Mesendoderm (in vitro differentiated cells): ENCODE data around the gene SNRNP25.

ENCODE experiments used
- DNase-seq: peaks from one replicate; pipeline ENCODE4 v3.0.0; 2013
- H2AK5ac ChIP-seq: 2 replicates; pipeline ENCODE4 v1.6.1; 2013; ENCODE audit warnings: low read length, inconsistent platforms
- H2BK120ac ChIP-seq: 2 replicates; pipeline ENCODE4 v1.6.1; 2013; ENCODE audit warnings: low read depth, mild to moderate bottlenecking, low read length, moderate library complexity, mixed read lengths
- H2BK15ac ChIP-seq: replicated peaks from 2 replicates; pipeline ENCODE4 v1.6.1; 2013; ENCODE audit warnings: low read depth, mild to moderate bottlenecking, moderate library complexity
- H2BK5ac ChIP-seq: 2 replicates; pipeline ENCODE4 v1.6.1; 2013; ENCODE audit warnings: low read length, inconsistent platforms
- H3K18ac ChIP-seq: 2 replicates; pipeline ENCODE4 v1.6.1; 2013; ENCODE audit warnings: mild to moderate bottlenecking, low read length, mixed read lengths
- H3K23ac ChIP-seq: one replicate; pipeline ENCODE4 v1.6.1; 2013; ENCODE audit warnings: low read length
- H3K27ac ChIP-seq: 2 replicates; pipeline ENCODE4 v1.5.1; 2013; ENCODE audit warnings: low read depth, mild to moderate bottlenecking, inconsistent platforms, low read length, moderate library complexity
- H3K27me3 ChIP-seq: 2 replicates; pipeline ENCODE4 v1.6.1; 2013; ENCODE audit warnings: low read length, control low read depth, mild to moderate bottlenecking, inconsistent platforms; ENCODE audit not compliant: insufficient read depth, poor library complexity
- H3K36me3 ChIP-seq: 2 replicates; pipeline ENCODE4 v1.6.1; 2013; ENCODE audit warnings: low read length, inconsistent platforms; ENCODE audit not compliant: control insufficient read depth, insufficient read depth
- H3K4ac ChIP-seq: one replicate; pipeline ENCODE4 v1.6.1; 2013; ENCODE audit warnings: low read depth, mild to moderate bottlenecking, low read length, moderate library complexity
- H3K4me1 ChIP-seq: 2 replicates; pipeline ENCODE4 v1.6.1; 2013; ENCODE audit warnings: low read depth, low read length, inconsistent platforms; ENCODE audit not compliant: control insufficient read depth
- H3K4me2 ChIP-seq: 2 replicates; pipeline ENCODE4 v1.6.1; 2013; ENCODE audit warnings: low read length
- H3K4me3 ChIP-seq: 2 replicates; pipeline ENCODE4 v1.5.1; 2013; ENCODE audit warnings: mild to moderate bottlenecking, low read length
- H3K56ac ChIP-seq: one replicate; pipeline ENCODE4 v1.6.1; 2013; ENCODE audit warnings: low read length
- H3K79me1 ChIP-seq: 2 replicates; pipeline ENCODE4 v1.6.1; 2013; ENCODE audit warnings: low read length, inconsistent platforms
- H3K79me2 ChIP-seq: 2 replicates; pipeline ENCODE4 v1.6.1; 2013; ENCODE audit warnings: mild to moderate bottlenecking, low read length; ENCODE audit not compliant: control insufficient read depth, insufficient read depth
- H3K9ac ChIP-seq: 2 replicates; pipeline ENCODE4 v1.6.1; 2013; ENCODE audit warnings: low read length, inconsistent platforms
- H4K5ac ChIP-seq: one replicate; pipeline ENCODE4 v1.6.1; 2013; ENCODE audit warnings: low read length
- H4K8ac ChIP-seq: one replicate; pipeline ENCODE4 v1.6.1; 2013; ENCODE audit warnings: low read depth, mild to moderate bottlenecking, control low read depth, low read length, moderate library complexity
- WGBS: extraction: QIAGEN DNeasy Blood & Tissue Kit; methylation state at CpG from one replicate; pipeline ENCODE4 v1.1.7; 2013; ENCODE audit warnings: low lambda C conversion rate, missing lambda C conversion rate; ENCODE audit not compliant: insufficient coverage; ENCODE audit errors: extremely low coverage; 5-methylcytosine and 5-hydroxymethylcytosine counted together

SNRNP25 gene

DNA sequence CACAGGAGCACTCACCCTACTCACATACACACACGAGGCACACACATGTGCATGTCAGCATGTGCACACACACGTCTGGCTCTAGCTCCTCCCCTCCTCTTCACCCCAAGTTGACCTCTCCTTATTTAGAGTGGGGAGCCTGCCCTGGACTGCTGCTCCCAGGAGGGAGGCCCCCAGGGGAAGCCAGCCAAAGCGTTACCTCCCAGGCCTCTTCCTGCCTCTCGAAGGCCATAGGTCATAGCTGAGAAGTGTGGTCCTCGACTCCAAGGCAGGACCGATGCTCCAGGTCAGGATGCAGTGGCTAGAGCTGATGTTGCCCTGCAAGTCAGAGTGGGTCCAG is 19.0 kb upstream of the SNRNP25 start:
- H3K79me1 ChIP-seq: no peaks in the 10 kb centered on the region
- peaks cover 1% of the 10 kb centered on the region for H3K36me3 ChIP-seq
- H3K27me3 ChIP-seq: no peaks in the 10 kb centered on the region
- H3K9ac ChIP-seq: no peak overlapping the region
- no peak overlapping the region for H4K8ac ChIP-seq
- no peak overlapping the region for H3K18ac ChIP-seq
- H2AK5ac ChIP-seq: no peak overlapping the region
- H2BK120ac ChIP-seq: no peak overlapping the region
- no peak overlapping the region for H2BK15ac ChIP-seq
- H3K4me3 ChIP-seq: no peak overlapping the region
- no peak overlapping the region for H4K5ac ChIP-seq
- H2BK5ac ChIP-seq: no peak overlapping the region
- no peak overlapping the region for H3K4ac ChIP-seq
- no peak overlapping the region for H3K23ac ChIP-seq
- no CpG with 5 or more reads among the region's 6 CpGs for WGBS
- no peak overlapping the region for H3K4me2 ChIP-seq
- no peaks in the 10 kb centered on the region for H3K4me1 ChIP-seq
- no peak for DNase-seq
- H3K27ac ChIP-seq: no peak overlapping the region
- no peaks in the 10 kb centered on the region for H3K79me2 ChIP-seq
- no peak overlapping the region for H3K56ac ChIP-seq

- WGBS: no CpG with 5 or more reads among the region's 17 CpGs
- no peak overlapping the region for H3K4me3 ChIP-seq
- no peak overlapping the region for H4K8ac ChIP-seq
- H2BK15ac ChIP-seq: no peak overlapping the region
- H2BK120ac ChIP-seq: no peak overlapping the region
- no peak overlapping the region for H2BK5ac ChIP-seq
- no peak for DNase-seq
- no peaks in the 10 kb centered on the region for H3K79me2 ChIP-seq
- H3K4me1 ChIP-seq: no peaks in the 10 kb centered on the region
- H3K27me3 ChIP-seq: no peaks in the 10 kb centered on the region
- no peak overlapping the region for H2AK5ac ChIP-seq
- H3K56ac ChIP-seq: no peak overlapping the region
- no peak overlapping the region for H3K18ac ChIP-seq
- H3K79me1 ChIP-seq: no peaks in the 10 kb centered on the region
- no peak overlapping the region for H3K4ac ChIP-seq
- peaks cover 1% of the 10 kb centered on the region for H3K36me3 ChIP-seq
- no peak overlapping the region for H4K5ac ChIP-seq
- H3K27ac ChIP-seq: no peak overlapping the region
- H3K4me2 ChIP-seq: no peak overlapping the region
- H3K23ac ChIP-seq: no peak overlapping the region
- no peak overlapping the region for H3K9ac ChIP-seq
Measured at GRCh38 chr16:35011-35677, 18.5 kb upstream of the SNRNP25 start.

GRCh38 chr16:35678-36305 is 17.8 kb upstream of the SNRNP25 start:
- Histone ChIP-seq H2BK120ac (no peak overlapping the region), H3K4ac (no peak overlapping the region), H3K36me3 (peaks cover 1% of the 10 kb centered on the region), H2BK15ac (no peak overlapping the region), H3K4me1 (no peaks in the 10 kb centered on the region), H3K27me3 (no peaks in the 10 kb centered on the region), H4K8ac (no peak overlapping the region), H3K4me3 (no peak overlapping the region), H3K4me2 (no peak overlapping the region), H3K9ac (no peak overlapping the region), H3K79me1 (no peaks in the 10 kb centered on the region), H3K56ac (no peak overlapping the region), H2BK5ac (no peak overlapping the region), H2AK5ac (no peak overlapping the region), H3K23ac (no peak overlapping the region), H3K79me2 (no peaks in the 10 kb centered on the region), H3K27ac (no peak overlapping the region), H4K5ac (no peak overlapping the region), H3K18ac (no peak overlapping the region)
- no peak for DNase-seq
- WGBS: no CpG with 5 or more reads among the region's 11 CpGs

DNA sequence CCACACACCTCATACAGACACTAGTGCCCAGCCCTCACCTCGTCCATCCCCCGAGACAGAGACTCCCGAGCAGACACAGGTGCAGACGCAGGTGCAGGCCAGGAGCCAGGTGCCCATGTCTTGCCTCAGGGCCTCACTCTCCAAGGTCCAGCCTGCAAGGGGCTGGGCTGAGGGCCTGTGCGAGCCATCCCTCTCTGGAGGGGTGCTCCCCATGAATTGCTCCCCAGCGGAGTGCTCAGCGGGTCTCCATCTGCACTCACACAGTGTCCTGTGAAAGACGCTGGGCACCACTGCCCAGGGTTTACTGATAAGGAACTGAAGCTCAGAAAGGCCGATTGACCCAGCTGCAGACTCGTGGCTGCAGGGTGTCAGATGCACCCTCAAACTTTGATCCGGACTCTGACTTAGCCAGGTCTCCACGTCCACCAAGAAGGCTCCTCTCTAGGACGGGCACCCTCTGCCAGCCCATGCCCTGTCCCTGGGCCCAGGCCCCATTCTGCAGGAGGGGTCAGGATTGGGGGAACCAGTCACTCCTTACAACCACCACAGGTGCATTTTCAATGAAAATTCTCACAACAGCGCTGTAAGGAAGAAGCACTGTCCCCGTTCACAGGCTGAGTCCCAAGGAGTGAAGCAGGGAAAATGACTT is 17.2 kb upstream of the SNRNP25 start:
- Histone ChIP-seq H3K4ac (no peak overlapping the region), H3K23ac (no peak overlapping the region), H2BK5ac (no peak overlapping the region), H3K79me2 (no peaks in the 10 kb centered on the region), H4K5ac (no peak overlapping the region), H3K18ac (no peak overlapping the region), H3K9ac (no peak overlapping the region), H2BK120ac (no peak overlapping the region), H3K4me2 (no peak overlapping the region), H3K27me3 (no peaks in the 10 kb centered on the region), H3K79me1 (no peaks in the 10 kb centered on the region), H3K4me1 (no peaks in the 10 kb centered on the region), H3K4me3 (no peak overlapping the region), H4K8ac (no peak overlapping the region), H2BK15ac (no peak overlapping the region), H3K36me3 (peaks cover 1% of the 10 kb centered on the region), H3K56ac (no peak overlapping the region), H3K27ac (no peak overlapping the region), H2AK5ac (no peak overlapping the region)
- no peak for DNase-seq
- WGBS: no CpG with 5 or more reads among the region's 15 CpGs

GRCh38 chr16:37511-37910 is 16.1 kb upstream of the SNRNP25 start:
- H3K4ac ChIP-seq: no peak overlapping the region
- H4K5ac ChIP-seq: no peak overlapping the region
- no peak overlapping the region for H3K18ac ChIP-seq
- no peak overlapping the region for H2AK5ac ChIP-seq
- no peaks in the 10 kb centered on the region for H3K27me3 ChIP-seq
- H3K4me3 ChIP-seq: no peak overlapping the region
- no peaks in the 10 kb centered on the region for H3K79me1 ChIP-seq
- H3K4me2 ChIP-seq: no peak overlapping the region
- no peaks in the 10 kb centered on the region for H3K4me1 ChIP-seq
- no CpG with 5 or more reads among the region's 5 CpGs for WGBS
- no peak overlapping the region for H3K23ac ChIP-seq
- no peak overlapping the region for H3K56ac ChIP-seq
- no peak overlapping the region for H2BK120ac ChIP-seq
- no peak for DNase-seq
- H4K8ac ChIP-seq: no peak overlapping the region
- no peak overlapping the region for H2BK15ac ChIP-seq
- no peaks in the 10 kb centered on the region for H3K79me2 ChIP-seq
- no peak overlapping the region for H3K9ac ChIP-seq
- H2BK5ac ChIP-seq: no peak overlapping the region
- no peak overlapping the region for H3K27ac ChIP-seq
- peaks cover 2% of the 10 kb centered on the region for H3K36me3 ChIP-seq
